GM19324 (cell line): Measurements from ENCODE around the gene PPIH.
"Not testable (repeated sequence)": the region's sequence is repeated elsewhere in the genome, so short reads cannot be mapped to it uniquely, and the experiment has no call there.

Source experiments
- ATAC-seq: cut with Tn5 transposase; IDR thresholded peaks from one replicate; pipeline ENCODE4 v1.9.1; 2021; ENCODE audit warnings: mild to moderate bottlenecking, moderate library complexity; ENCODE audit not compliant: unreplicated experiment, low FRiP score

Gene PPIH

GRCh38 chr1:42725820-42726219 lies 67.6 kb downstream of the PPIH start:
- ATAC-seq = not testable (repeated sequence)
